GM03348 (cell line): ENCODE data around the gene SCARB1.
"Not testable (repeated sequence)": the region's sequence is repeated elsewhere in the genome, so short reads cannot be mapped to it uniquely, and the experiment has no call there.

Experiments used
- DNase-seq: peaks from one replicate; pipeline ENCODE4 v3.0.0; 2012; ENCODE audit warnings: low spot score

Gene SCARB1

DNA sequence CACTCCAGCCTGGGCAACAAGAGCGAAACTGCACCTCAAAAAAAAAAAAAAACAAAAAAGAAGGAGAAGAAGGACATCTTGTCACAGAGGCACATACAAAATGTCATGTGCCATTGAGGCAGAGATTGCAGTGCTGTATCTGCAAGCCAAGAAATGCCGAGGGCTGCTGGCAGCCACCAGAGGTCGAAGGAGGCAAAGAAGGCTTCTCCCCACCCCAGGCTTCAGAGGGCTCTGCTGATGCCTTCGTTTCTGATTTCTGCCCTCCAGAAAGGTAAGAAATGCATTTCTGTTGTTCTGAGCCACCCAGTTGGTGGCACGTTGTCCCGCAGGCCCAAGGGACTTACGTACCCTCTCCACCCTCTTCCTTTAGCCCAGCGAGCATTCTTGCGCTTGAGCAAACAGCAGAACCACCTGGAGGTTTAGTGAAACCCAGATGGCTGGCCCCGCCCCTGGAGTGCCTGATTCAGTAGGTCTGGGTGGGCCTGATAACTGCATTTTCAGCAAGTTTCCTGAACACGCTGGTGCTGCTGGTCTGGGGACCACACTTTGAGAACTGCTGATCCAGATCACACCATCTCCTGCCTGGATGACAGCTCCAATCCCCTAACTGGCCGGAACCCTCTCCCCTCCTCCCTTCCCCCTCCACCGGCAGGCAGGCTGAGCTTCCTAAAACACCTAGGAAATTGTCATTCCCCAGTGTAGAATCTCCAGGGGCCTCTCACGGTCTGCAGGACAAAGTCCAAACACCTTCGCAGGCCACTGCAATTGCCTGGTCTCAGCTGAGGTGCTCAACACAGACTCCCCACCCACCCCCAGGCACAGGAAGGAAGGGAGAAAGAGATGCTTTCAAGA is 21.1 kb upstream of the SCARB1 start:
- no peak for DNase-seq

- no peak for DNase-seq
These were observed 19.8 kb upstream of the SCARB1 start for GRCh38 chr12:124883263-124884130.

DNA sequence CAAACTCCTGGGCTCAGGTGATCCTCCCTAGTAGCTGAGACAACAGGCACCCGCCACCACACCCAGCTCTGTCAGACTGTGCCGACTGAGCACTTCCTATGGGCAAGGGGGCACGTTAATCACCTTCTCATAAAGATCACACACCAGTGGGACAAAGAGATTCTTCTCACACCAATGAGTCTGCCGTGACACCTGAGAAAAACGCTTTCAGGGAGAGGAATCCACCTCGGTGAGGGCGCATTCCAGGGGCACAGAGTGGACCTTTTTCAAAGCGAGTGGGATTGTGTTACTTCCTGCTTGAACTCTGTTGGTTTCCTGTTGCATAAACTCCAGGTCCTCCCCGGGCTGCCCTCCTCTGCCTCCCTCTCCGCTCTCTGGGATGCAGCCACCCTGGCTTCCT is 17.5 kb upstream of the SCARB1 start:
- DNase-seq, result no peak

- not testable (repeated sequence) for DNase-seq
These were observed 16.7 kb upstream of the SCARB1 start for GRCh38 chr12:124880335-124880734.

- no peak for DNase-seq
These were observed 15.3 kb upstream of the SCARB1 start for GRCh38 chr12:124878795-124879516.

DNA sequence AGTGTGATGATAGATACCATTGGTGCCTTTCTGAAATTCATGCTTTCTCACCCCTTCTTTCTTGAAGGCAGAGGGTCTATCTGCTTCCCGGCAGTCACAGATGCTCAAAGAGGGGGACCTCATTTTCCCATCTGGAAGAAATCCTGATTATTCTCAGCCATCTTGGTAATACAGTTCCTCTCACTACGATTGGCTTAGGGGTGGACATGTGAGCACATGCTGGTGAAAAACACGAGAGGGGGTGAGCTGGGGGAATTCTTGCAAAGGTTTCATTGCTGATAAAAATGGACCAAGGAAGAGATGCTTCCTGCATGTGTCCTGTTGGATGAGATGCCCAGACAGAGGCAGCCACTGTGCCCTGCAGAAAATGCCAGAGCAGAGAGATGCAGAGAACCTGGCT is 13.8 kb upstream of the SCARB1 start:
- DNase-seq, result no peak

GRCh38 chr12:124876171-124876570 is 12.5 kb upstream of the SCARB1 start:
- DNase-seq, result no peak

- DNase-seq, result no peak
These were observed 12.1 kb upstream of the SCARB1 start for GRCh38 chr12:124875803-124876132.

DNA sequence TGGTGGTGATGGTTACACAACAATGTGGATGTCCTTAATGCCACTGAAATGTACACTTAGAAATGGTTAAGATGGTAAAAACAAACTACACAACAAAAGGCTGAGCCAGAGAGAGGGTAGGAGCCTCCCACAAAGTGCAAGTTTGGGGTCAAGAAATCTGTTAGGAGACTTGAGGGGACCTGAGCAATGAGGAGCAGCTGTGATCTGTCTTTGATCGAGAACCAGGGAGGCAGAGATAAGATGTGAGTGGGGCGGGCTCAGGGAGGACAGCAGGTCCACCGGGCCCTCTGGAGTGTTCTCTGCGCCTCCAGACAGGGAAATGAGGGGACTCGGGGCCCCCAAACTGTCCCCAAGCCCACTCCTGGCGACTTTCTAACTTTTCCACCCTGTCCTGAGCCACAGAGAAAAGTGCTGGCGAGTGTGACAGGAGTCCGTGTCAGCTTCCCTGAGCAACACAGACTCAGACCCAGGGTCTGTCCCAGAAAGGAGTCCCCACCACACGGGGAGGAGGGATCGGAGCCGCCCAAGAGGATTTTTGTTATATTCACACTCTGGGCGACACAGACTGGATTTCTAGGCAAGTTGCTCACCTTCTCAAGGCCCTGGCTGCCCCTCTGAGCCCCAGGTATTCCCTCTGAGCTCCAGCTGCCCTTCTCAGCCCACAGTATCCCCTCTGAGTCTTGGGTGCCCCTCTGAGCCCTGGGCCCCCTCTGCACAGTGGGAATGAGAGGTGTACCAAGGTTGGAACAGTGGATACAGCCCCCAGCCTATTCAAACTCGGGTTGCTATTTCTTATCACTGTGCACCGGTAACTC is 11.5 kb upstream of the SCARB1 start:
- no peak for DNase-seq

- DNase-seq, result no peak
These were observed 10.5 kb upstream of the SCARB1 start for GRCh38 chr12:124874188-124874587.

GRCh38 chr12:124872068-124872719 is 8.5 kb upstream of the SCARB1 start:
- DNase-seq, result no peak

DNA sequence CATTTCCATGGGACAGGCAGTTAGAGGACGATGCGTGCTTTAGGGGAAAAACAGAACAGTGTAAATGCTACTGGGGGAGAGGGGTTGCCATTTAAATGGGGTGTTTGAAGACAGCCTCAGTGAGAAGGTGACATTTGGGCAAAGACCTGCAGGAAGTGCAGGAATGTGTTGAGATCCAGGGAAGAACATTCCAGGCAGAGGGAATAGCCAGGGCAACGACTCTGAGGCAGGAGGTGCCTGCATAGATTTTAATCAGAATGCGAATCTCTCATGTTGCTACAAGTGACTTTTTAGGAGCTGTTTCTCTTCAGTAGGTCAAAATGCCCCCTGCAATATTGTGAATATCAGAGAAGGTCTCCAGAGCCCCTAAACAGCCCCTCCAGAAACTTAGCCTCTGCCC is 7.6 kb upstream of the SCARB1 start:
- DNase-seq, result no peak

DNA sequence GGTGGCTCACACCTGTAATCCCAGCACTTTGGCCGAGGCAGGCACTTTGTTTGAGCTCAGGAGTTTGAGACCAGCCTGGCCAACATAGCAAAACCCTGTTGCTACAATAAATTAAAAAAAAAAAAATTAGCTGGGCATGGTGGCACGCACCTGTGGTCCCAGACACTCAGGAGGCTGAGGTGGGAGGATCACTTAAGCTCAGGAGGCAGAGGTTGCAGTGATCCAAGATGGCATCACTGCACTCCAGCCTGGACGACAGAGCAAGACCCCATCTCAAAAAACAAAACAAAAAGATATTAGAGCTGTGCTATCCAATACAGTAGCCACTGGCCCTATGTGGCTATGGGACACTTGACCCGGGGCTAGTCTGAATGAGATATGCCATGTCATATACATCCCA is 6.9 kb upstream of the SCARB1 start:
- DNase-seq, result no peak

DNA sequence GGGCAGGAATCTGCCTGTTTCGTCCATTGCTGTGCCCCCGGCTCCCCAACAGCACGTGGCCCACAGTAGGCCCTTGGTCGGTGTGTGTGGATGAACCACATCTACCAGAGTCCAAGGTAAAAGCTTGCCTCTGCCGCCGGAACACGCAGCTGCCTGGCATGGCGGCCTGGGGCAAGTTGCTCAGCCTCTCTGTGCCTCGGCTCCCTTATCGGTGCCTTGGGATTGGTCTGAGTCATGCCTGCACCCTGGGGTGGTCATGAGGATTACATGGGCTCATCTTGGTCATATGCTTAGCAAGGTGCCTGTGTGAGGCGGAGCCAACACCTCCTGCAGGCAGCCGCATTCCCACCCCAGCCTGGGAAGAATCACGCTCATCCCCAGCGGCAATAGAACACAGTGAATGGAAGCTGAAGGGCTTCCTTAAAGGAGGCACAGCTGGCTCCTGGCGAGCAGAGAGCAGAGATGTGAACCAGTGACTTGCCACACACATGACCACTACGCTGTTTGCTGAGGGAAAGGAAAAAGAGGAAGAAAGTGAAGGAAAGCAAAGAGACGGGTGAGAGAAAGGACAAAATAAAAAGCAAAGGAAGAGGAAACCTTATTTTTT is 5.5 kb upstream of the SCARB1 start:
- no peak for DNase-seq

DNA sequence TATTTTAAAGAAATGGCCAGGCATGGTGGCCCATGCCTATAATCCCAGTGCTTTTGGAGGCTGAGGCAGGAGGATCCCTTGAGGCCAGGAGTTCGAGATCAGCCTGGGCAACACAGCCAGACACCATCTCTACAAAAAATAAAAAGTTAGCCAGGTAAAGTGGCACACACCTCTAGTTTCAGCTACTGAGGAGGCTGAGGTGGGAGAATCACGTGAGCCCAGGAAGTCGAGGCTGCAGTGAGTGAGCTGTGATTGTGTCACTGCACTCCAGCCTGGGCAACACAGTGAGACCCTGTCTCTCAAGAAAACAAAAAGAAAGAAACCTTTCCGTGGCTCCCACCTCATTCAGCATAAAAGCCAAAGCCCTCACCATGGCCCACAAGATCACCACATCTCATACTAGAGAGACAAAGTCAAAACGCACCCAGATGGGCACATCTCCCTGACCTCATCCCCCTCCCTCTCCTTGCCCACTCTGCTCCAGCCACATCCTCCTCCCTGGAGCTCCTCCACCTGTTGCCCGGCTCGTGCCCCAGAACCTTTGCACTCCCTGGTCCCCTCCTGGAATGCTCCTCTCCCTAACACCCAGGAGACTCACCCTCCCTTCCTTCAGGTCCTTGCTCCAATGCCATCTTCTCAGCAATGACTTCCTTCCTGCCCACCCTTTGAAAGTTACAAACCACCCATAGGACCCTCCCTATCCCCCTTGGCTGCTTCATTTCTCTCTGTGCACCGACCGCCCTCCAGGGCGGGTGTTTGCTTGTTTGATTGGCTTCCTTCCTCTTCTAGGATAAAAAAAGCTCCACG is 4.8 kb upstream of the SCARB1 start:
- no peak for DNase-seq

GRCh38 chr12:124867401-124867930 is 3.8 kb upstream of the SCARB1 start:
- DNase-seq, result no peak

- no peak for DNase-seq
These were observed 3.3 kb upstream of the SCARB1 start for GRCh38 chr12:124866883-124867400.

DNA sequence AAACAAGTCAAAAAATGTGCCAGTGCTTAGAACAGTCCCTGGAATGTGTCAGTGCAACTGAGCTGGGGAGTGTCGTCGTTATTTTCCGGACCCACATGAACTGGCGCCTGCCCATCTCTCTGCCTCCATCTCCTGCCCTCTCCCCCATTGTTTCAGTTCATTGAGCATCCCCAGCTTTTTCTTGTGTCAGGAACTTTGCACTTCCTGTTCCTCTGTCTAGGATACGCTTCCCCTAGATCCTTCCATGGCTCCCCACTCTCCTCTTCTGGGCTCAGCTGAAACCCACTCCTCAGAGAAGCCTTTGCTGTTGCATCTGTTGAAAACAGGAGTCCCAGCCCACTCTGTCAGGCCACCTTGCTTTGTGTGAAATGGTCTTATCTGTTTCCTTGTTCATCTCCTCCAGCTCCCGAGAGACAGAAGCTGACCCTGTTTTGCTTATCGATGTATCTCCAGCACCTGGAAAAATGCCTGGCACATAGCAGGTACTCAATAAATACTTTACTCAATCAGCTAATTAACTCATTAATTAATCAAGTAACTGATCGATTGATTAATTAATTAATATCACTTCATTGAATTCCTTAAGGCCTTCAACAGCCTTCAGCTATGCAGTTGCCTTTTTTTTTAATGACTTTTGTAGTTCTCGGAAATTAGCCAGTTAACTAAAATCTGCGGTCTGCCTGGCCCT is 2.7 kb upstream of the SCARB1 start:
- no peak for DNase-seq

DNA sequence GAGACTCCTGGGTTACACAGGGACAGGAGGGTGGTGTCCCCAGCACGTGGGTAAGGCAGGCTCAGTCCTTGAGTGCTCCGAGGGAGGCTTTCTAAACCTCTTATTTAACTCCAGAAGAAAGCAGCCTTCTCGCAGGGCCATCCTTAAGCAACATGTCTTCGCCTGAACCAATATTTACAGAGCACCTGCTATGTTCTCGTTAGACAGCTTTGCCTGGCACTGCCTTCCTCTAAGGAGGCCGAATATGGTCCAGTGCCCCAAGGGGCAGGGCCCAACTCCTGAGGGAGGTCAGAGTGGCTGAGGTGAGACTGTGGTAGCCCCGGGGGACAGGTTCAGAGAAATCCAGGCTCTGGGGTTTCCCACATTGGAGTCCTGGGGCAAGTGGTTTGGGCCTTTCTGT is 2.1 kb upstream of the SCARB1 start:
- no peak for DNase-seq
